Liver (tissue), 9 donors: ENCODE measurements around the gene COL15A1. TPM values are rescaled to one million over a fixed set of nuclear protein-coding genes. Genes with fewer than 3 reads are reported as not detected.

Source experiments
- DNase-seq: peaks from one replicate; pipeline ENCODE4 v3.0.0-alpha.2; 2017; ENCODE audit warnings: low spot score
- H3K27ac ChIP-seq, 2 donors: one replicate each; pipeline ENCODE4 v1.7.0; 2013; ENCODE audit warnings: inconsistent platforms in 2 of 2, low read length in 2 of 2, control low read depth in 1 of 2, low read depth in 1 of 2, mild to moderate bottlenecking in 1 of 2
- H3K27me3 ChIP-seq, 4 donors: one replicate each; pipeline versions ENCODE4 v1.6.1 to v1.7.0; 2013; ENCODE audit warnings: low read length in 3 of 4, inconsistent platforms in 1 of 4, mild to moderate bottlenecking in 1 of 4, moderate library complexity in 1 of 4; ENCODE audit not compliant: control insufficient read depth in 4 of 4, insufficient read depth in 4 of 4
- H3K36me3 ChIP-seq, 4 donors: one replicate each; pipeline versions ENCODE4 v1.6.1 to v1.7.0; 2013; ENCODE audit warnings: low read length in 3 of 4, mild to moderate bottlenecking in 3 of 4, low read depth in 1 of 4, moderate library complexity in 1 of 4; ENCODE audit not compliant: control insufficient read depth in 4 of 4, insufficient read depth in 3 of 4
- H3K4me1 ChIP-seq, 4 donors: one replicate each; pipeline versions ENCODE4 v1.6.1 to v1.7.0; 2013; ENCODE audit warnings: low read length in 3 of 4, mild to moderate bottlenecking in 3 of 4, moderate library complexity in 1 of 4; ENCODE audit not compliant: control insufficient read depth in 4 of 4, insufficient read depth in 4 of 4
- H3K4me3 ChIP-seq, 3 donors: one replicate each; pipeline versions ENCODE4 v1.6.1 to v1.7.0; 2013; ENCODE audit warnings: low read length in 3 of 3, control low read depth in 1 of 3, low read depth in 1 of 3, mild to moderate bottlenecking in 1 of 3
- H3K9ac ChIP-seq, 2 donors: one replicate each; pipeline ENCODE4 v1.7.0; 2013; ENCODE audit warnings: low read length in 2 of 2, mild to moderate bottlenecking in 2 of 2, moderate library complexity in 2 of 2, control low read depth in 1 of 2, low read depth in 1 of 2
- H3K9me3 ChIP-seq, 4 donors: one replicate each; pipeline versions ENCODE4 v1.6.1 to v1.7.0; 2013; ENCODE audit warnings: low read length in 3 of 4; ENCODE audit not compliant: control insufficient read depth in 4 of 4
- ATF3 ChIP-seq: IDR thresholded peaks from 2 replicates; pipeline ENCODE4 v1.6.1; 2016; ENCODE audit warnings: antibody characterized with exemption
- CTCF ChIP-seq: fragments of 150-350 bp; IDR thresholded peaks from 2 replicates; pipeline ENCODE4 v1.5.1; 2017; ENCODE audit warnings: improper control_type of control experiment, low read depth, low read length; ENCODE audit not compliant: missing input control
- EGR1 ChIP-seq, 2 donors: IDR thresholded peaks; 2 replicates each; pipeline ENCODE4 v1.6.1; 2016 to 2018; ENCODE audit warnings: antibody characterized with exemption in 2 of 2, low read depth in 2 of 2
- FOXA1 ChIP-seq: IDR thresholded peaks from 2 replicates; pipeline ENCODE4 v1.6.1; 2016; ENCODE audit warnings: antibody characterized with exemption
- FOXA2 ChIP-seq: IDR thresholded peaks from 2 replicates; pipeline ENCODE4 v1.6.1; 2016; ENCODE audit warnings: antibody characterized with exemption
- GABPA ChIP-seq, 2 donors: IDR thresholded peaks in 1 of 2; conservative IDR thresholded peaks in 1 of 2; 2 replicates each; pipeline ENCODE4 v1.6.1; 2016; ENCODE audit warnings: antibody characterized with exemption in 2 of 2, mild to moderate bottlenecking in 1 of 2, moderate library complexity in 1 of 2
- HNF4A ChIP-seq, 2 donors: conservative IDR thresholded peaks; 2 replicates each; pipeline ENCODE4 v1.6.1; 2016; ENCODE audit warnings: antibody characterized with exemption in 2 of 2, mild to moderate bottlenecking in 2 of 2
- HNF4G ChIP-seq: IDR thresholded peaks from 2 replicates; pipeline ENCODE4 v1.6.1; 2016; ENCODE audit warnings: antibody characterized with exemption
- JUND ChIP-seq, 2 donors: IDR thresholded peaks; 2 replicates each; pipeline ENCODE4 v1.6.1; 2016; ENCODE audit warnings: antibody characterized with exemption in 2 of 2
- MAX ChIP-seq: IDR thresholded peaks from 2 replicates; pipeline ENCODE4 v1.6.1; 2016; ENCODE audit warnings: antibody characterized with exemption
- RAD21 ChIP-seq, 2 donors: IDR thresholded peaks; 2 replicates each; pipeline ENCODE4 v1.6.1; 2016; ENCODE audit warnings: antibody characterized with exemption in 2 of 2, mild to moderate bottlenecking in 2 of 2
- REST ChIP-seq: IDR thresholded peaks from 2 replicates; pipeline ENCODE4 v1.6.1; 2016; ENCODE audit warnings: antibody characterized with exemption, mild to moderate bottlenecking
- RXRA ChIP-seq, 2 donors: IDR thresholded peaks; 2 replicates each; pipeline ENCODE4 v1.6.1; 2017 to 2018; ENCODE audit warnings: antibody characterized with exemption in 2 of 2, mild to moderate bottlenecking in 1 of 2
- SP1 ChIP-seq: IDR thresholded peaks from 2 replicates; pipeline ENCODE4 v1.6.1; 2018; ENCODE audit warnings: antibody characterized with exemption, mild to moderate bottlenecking
- TAF1 ChIP-seq: conservative IDR thresholded peaks from 2 replicates; pipeline ENCODE4 v1.6.1; 2016; ENCODE audit warnings: antibody characterized with exemption, mild to moderate bottlenecking
- YY1 ChIP-seq: IDR thresholded peaks from 2 replicates; pipeline ENCODE4 v1.6.1; 2016; ENCODE audit warnings: antibody characterized with exemption, mild to moderate bottlenecking
- WGBS: extraction: QIAGEN DNeasy Blood & Tissue Kit; methylation state at CpG from one replicate; pipeline ENCODE4 v1.1.7; 2013; 5-methylcytosine and 5-hydroxymethylcytosine counted together
- polyA plus RNA-seq, 2 donors: library from polyadenylated mRNA; stranded (reverse) in 1 of 2; unstranded in 1 of 2; fragments of 200-250 nt in 1 of 2; fragments of >200 nt in 1 of 2; fragmentation: Nextera tagmentation in 1 of 2; extraction: Ambion mirVana in 1 of 2; gene quantifications; one replicate each; pipeline versions ENCODE4 v1.2.1 to v1.2.3, GENCODE V29; 2013 to 2015
- total RNA-seq, 2 donors: library from RNA; depleted of rRNA; stranded (reverse); fragments of >200 nt; gene quantifications; one replicate each; pipeline ENCODE4 v1.2.3, GENCODE V29; 2014
- TF ChIP-seq, protein P1 (sequence below): IDR thresholded peaks from 2 replicates; pipeline ENCODE4 v1.6.1; 2016; ENCODE audit warnings: antibody characterized with exemption
- donor health status: healthy.
- donor health status: healthy.
- donor health status: healthy.
- donor health status: healthy.
- donor health status: healthy.

The COL15A1 gene
- total and polyA plus RNA-seq, 4 donors, result 0.10 to 0.42 (median 0.24) TPM

- no peaks in the 10 kb centered on the region for H3K9me3 ChIP-seq
- no peak overlapping the region for H3K4me3 ChIP-seq
- H3K27ac ChIP-seq, result no peak overlapping the region
- no peak for DNase-seq
- 85% methylated on average over 2 of the region's 2 CpGs for WGBS
- H3K27me3 ChIP-seq, result peaks cover 0 to 3% (median 0%) of the 10 kb centered on the region in 4 donors
- no peaks in the 10 kb centered on the region for H3K4me1 ChIP-seq
- no peak overlapping the region for H3K9ac ChIP-seq
- no peaks in the 10 kb centered on the region for H3K36me3 ChIP-seq
- TF ChIP-seq REST (no peak), YY1 (no peak), JUND (IDR thresholded peaks at IDR 0.05) (no peak), RXRA (IDR thresholded peaks at IDR 0.05) (no peak), HNF4A (conservative IDR thresholded peaks at IDR 0.05) (no peak), CTCF (no peak), TAF1 (no peak), SP1 (no peak), RAD21 (IDR thresholded peaks at IDR 0.05) (no peak), ATF3 (no peak), MAX (no peak), FOXA2 (no peak), EGR1 (IDR thresholded peaks at IDR 0.05; ENCODE audit: low read depth in 2 of 2) (no peak), FOXA1 (no peak), GABPA (IDR thresholded peaks at IDR 0.05 in 1 of 2, conservative IDR thresholded peaks at IDR 0.05 in 1 of 2) (no peak), HNF4G (no peak)
- TF ChIP-seq, protein P1, sequence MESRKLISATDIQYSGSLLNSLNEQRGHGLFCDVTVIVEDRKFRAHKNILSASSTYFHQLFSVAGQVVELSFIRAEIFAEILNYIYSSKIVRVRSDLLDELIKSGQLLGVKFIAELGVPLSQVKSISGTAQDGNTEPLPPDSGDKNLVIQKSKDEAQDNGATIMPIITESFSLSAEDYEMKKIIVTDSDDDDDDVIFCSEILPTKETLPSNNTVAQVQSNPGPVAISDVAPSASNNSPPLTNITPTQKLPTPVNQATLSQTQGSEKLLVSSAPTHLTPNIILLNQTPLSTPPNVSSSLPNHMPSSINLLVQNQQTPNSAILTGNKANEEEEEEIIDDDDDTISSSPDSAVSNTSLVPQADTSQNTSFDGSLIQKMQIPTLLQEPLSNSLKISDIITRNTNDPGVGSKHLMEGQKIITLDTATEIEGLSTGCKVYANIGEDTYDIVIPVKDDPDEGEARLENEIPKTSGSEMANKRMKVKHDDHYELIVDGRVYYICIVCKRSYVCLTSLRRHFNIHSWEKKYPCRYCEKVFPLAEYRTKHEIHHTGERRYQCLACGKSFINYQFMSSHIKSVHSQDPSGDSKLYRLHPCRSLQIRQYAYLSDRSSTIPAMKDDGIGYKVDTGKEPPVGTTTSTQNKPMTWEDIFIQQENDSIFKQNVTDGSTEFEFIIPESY, result no peak
Measured at GRCh38 chr9:99029083-99029645, 85.5 kb downstream of the COL15A1 start.
